ENCODE results near the gene TRIM32. TPM values are rescaled to one million over a fixed set of nuclear protein-coding genes. Genes with fewer than 3 reads are reported as not detected.
A peak's percentile ranks its signal among the peaks of the same experiment; 100 is the strongest.

The TRIM32 gene
- total RNA-seq, 2 donors from 2014 or later: 12.2 to 13.9 TPM

DNA sequence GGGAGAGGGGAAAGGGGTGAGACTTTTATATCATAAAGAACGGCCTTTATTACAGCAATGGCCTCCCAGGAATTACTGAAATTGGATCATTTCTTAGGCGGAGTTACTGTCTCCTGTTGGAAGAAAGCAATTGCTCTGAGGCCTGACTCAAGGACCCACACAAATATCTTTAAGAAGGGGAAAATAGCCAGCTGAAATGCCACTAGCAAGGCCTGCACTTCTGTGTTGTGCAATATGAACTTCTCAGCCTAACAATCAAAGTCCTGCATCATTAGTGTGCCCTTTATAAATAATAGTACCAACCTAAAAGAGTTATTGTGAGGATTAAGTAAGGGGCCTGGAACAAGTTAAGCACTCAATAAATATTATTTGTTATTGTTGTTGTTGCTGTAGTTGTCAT is 30.1 kb upstream of the TRIM32 start:
- no peak for DNase-seq (ENCODE audit: low spot score)
- Histone ChIP-seq H3K4me3 (no peak overlapping the region), H3K27me3 (no peaks in the 10 kb centered on the region), H3K9me3 (no peaks in the 10 kb centered on the region), H3K36me3 (no peaks in the 10 kb centered on the region), H3K27ac (peak overlapping the region; percentile 56 to 76), H3K4me1 (peaks cover 0 to 28% of the 10 kb centered on the region in 2 donors)
- no peak for TF ChIP-seq CTCF (IDR thresholded peaks at IDR 0.05)

GRCh38 chr9:116658265-116658664 is 28.8 kb upstream of the TRIM32 start:
- DNase-seq (ENCODE audit: low spot score): no peak
- no peaks in the 10 kb centered on the region for H3K36me3 ChIP-seq
- peaks cover 0 to 26% of the 10 kb centered on the region in 2 donors for H3K4me1 ChIP-seq
- no peaks in the 10 kb centered on the region for H3K27me3 ChIP-seq
- no peaks in the 10 kb centered on the region for H3K9me3 ChIP-seq
- H3K27ac ChIP-seq: no peak overlapping the region
- TF ChIP-seq CTCF (IDR thresholded peaks at IDR 0.05): no peak
- H3K4me3 ChIP-seq: no peak overlapping the region

- Histone ChIP-seq H3K4me1 (peaks cover 0 to 11% of the 10 kb centered on the region in 2 donors), H3K4me3 (no peak overlapping the region), H3K9me3 (no peaks in the 10 kb centered on the region), H3K27ac (no peak overlapping the region), H3K36me3 (no peaks in the 10 kb centered on the region), H3K27me3 (no peaks in the 10 kb centered on the region)
- peak; percentile 44 to 80 for TF ChIP-seq CTCF (IDR thresholded peaks at IDR 0.05)
- no peak for DNase-seq (ENCODE audit: low spot score)
Observed at GRCh38 chr9:116661037-116661954, 25.8 kb upstream of the TRIM32 start.

- Histone ChIP-seq H3K9me3 (no peaks in the 10 kb centered on the region), H3K4me1 (no peaks in the 10 kb centered on the region), H3K27ac (peak overlapping the region; percentile 11 to 63), H3K4me3 (no peak overlapping the region), H3K27me3 (no peaks in the 10 kb centered on the region), H3K36me3 (no peaks in the 10 kb centered on the region)
- DNase-seq (ENCODE audit: low spot score): no peak
- no peak for TF ChIP-seq CTCF (IDR thresholded peaks at IDR 0.05)
Observed at GRCh38 chr9:116662646-116663310, 24.3 kb upstream of the TRIM32 start.

DNA sequence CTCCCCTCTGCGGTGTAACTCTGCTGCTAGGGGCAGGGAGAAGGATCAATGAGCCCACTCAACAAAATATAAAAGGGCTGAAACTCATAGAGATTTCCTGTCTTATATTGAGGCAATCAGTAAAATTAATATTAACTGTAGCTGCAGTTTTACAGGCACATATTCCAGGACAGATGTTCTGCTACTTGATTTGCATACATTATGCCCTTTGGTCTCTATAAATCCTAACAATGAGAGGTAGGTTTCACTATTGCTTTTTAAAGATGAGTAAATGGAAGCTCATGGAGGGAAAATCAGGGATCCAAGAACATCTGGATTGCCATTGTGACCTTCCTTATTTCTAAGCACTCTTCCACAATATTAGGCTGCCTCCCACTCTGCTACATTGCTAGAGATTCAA is 23.5 kb upstream of the TRIM32 start:
- Histone ChIP-seq H3K4me1 (no peaks in the 10 kb centered on the region), H3K36me3 (no peaks in the 10 kb centered on the region), H3K27me3 (no peaks in the 10 kb centered on the region), H3K27ac (peak overlapping the region in 1 of 2 donors; percentile 63), H3K4me3 (no peak overlapping the region), H3K9me3 (no peaks in the 10 kb centered on the region)
- no peak for TF ChIP-seq CTCF (IDR thresholded peaks at IDR 0.05)
- DNase-seq (ENCODE audit: low spot score): no peak
